Heart left ventricle (tissue), 13 donors: ENCODE data around the gene TSSK3.

Source experiments
- CTCF ChIP-seq, 12 donors: fragments of 200-600 bp; sonication (generic) in 4 of 12; IDR thresholded peaks; one replicate each; pipeline versions ENCODE4 v1.5.0 to v1.8.0; 2018 to 2022; ENCODE audit warnings: antibody characterized with exemption in 12 of 12, mild to moderate bottlenecking in 5 of 12
- POLR2A ChIP-seq, 2 donors: fragments of 450-650 bp; IDR thresholded peaks; one replicate each; pipeline ENCODE4 v1.6.1; 2017; ENCODE audit warnings: antibody characterized with exemption in 2 of 2, mild to moderate bottlenecking in 2 of 2, moderate library complexity in 2 of 2
- donor health status: ischemic (EF 13 %, LVEDD 7.1; RV severe dilation, severe dysfunction).
- donor health status: DM: no; HTN: yes; CAD: no.
- donor health status: DM: no; HTN: no; CAD: no.
- donor health status: ischemic (EF 25% LVEDD 6.9; RV normal size, moderate dysfunction).
- donor health status: ischemic (EF 25% LVEDD 5.7; RV mildly dilated, moderate dysfunction).
- donor health status: ischemic (EF 35%, LVEDD 5.7; RV mildly dilated, moderate dysfunction).
- donor health status: nonischemic (EF 11% LVEDD 7.7; RV severe dilation, severe dysfunction).
- donor health status: DM: yes; HTN: yes; CAD: no.
- donor health status: PGD.
- donor health status: ischemic (EF 29% LVEDD 5.4; RV normal size, mild dysfunction).
- donor health status: nonischemic (EF 23%, LVEDD 6.1; RV moderate dilation, normal function).

DNA sequence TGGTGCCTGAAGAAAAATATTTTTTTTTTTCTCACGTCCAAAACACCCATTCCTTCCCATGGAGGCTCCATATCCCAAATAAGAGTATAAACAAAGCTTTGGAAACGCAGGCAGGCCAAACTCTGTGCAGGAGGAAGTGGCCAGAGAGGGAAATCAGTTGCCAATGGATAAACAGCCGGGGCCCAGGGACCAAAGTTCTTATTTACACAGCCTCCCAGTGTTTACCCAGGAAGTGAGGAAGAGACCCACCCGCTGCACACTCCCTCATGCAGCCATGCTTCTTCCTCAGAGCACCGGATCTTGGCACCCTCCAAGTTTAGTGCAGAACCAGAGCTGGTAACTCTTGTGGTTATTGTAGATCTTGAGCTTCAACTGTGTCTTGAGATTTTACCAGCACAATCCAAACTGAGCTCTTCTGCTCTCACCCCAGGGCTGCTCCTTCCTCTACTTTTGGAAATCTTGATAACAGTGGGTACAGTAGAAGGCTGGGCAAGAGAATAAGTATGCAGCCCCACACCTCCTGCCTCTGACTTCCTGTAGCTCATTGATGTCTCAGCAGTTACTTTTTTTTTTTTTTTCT lies 40.5 kb upstream of the TSSK3 start:
- TF ChIP-seq CTCF (IDR thresholded peaks at IDR 0.05) (no peak), POLR2A (IDR thresholded peaks at IDR 0.05) (no peak)
